AG04449 (cell line): ENCODE results near the gene INTS11.

Source experiments
- CTCF ChIA-PET: fragments of 350-600 bp; formaldehyde crosslinking; extraction: SDS; loops from one replicate; lab custom pipeline; 2021; ENCODE audit warnings: antibody characterized with exemption; lab: Yijun Ruan, JAX
- POLR2A ChIA-PET: fragments of 400-600, 350-600 bp; formaldehyde crosslinking; extraction: SDS; loops from one replicate; lab custom pipeline; 2020; ENCODE audit warnings: antibody characterized with exemption, inconsistent platforms; lab: Yijun Ruan, JAX
- DNase-seq: peaks from one replicate; pipeline ENCODE4 v3.0.0-alpha.2; 2010; ENCODE audit warnings: low read depth, low spot score
- H3K4me3 ChIP-seq: 2 replicates; pipeline ENCODE4 v1.5.1; 2011; ENCODE audit warnings: low read depth, mild to moderate bottlenecking, control low read depth, low read length
- TF ChIP-seq, protein P1 (sequence below): IDR thresholded peaks from one replicate; pipeline ENCODE4 v1.5.1; 2011; ENCODE audit warnings: mild to moderate bottlenecking, moderate library complexity, low read length, control low read depth, inconsistent platforms; ENCODE audit not compliant: insufficient read depth; ENCODE audit errors: missing control alignments

INTS11 gene

DNA sequence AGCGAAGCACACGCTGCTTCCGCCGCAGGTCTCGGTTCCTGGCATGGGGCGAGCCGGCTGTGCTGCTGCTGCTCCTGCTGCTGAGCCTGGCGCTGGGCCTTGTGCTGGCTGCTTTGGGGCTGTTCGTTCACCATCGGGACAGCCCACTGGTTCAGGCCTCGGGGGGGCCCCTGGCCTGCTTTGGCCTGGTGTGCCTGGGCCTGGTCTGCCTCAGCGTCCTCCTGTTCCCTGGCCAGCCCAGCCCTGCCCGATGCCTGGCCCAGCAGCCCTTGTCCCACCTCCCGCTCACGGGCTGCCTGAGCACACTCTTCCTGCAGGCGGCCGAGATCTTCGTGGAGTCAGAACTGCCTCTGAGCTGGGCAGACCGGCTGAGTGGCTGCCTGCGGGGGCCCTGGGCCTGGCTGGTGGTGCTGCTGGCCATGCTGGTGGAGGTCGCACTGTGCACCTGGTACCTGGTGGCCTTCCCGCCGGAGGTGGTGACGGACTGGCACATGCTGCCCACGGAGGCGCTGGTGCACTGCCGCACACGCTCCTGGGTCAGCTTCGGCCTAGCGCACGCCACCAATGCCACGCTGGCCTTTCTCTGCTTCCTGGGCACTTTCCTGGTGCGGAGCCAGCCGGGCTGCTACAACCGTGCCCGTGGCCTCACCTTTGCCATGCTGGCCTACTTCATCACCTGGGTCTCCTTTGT is 9.2 kb upstream of the INTS11 start:
- CTCF ChIA-PET: interaction anchor here (1.2 kb wide), 1 partner anchor 8 kb away, joined by 4 read pairs; no protein-coding TSS in a partner anchor

DNA sequence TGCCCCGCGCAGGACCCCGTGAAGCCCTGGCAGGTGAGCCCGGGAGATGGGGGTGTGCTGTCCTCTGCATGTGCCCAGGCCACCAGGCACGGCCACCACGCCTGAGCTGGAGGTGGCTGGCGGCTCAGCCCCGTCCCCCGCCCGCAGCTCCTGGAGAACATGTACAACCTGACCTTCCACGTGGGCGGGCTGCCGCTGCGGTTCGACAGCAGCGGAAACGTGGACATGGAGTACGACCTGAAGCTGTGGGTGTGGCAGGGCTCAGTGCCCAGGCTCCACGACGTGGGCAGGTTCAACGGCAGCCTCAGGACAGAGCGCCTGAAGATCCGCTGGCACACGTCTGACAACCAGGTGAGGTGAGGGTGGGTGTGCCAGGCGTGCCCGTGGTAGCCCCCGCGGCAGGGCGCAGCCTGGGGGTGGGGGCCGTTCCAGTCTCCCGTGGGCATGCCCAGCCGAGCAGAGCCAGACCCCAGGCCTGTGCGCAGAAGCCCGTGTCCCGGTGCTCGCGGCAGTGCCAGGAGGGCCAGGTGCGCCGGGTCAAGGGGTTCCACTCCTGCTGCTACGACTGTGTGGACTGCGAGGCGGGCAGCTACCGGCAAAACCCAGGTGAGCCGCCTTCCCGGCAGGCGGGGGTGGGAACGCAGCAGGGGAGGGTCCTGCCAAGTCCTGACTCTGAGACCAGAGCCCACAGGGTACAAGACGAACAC is 8.5 kb upstream of the INTS11 start:
- no peak for DNase-seq
- H3K4me3 ChIP-seq: no peak overlapping the region
- TF ChIP-seq, protein P1, sequence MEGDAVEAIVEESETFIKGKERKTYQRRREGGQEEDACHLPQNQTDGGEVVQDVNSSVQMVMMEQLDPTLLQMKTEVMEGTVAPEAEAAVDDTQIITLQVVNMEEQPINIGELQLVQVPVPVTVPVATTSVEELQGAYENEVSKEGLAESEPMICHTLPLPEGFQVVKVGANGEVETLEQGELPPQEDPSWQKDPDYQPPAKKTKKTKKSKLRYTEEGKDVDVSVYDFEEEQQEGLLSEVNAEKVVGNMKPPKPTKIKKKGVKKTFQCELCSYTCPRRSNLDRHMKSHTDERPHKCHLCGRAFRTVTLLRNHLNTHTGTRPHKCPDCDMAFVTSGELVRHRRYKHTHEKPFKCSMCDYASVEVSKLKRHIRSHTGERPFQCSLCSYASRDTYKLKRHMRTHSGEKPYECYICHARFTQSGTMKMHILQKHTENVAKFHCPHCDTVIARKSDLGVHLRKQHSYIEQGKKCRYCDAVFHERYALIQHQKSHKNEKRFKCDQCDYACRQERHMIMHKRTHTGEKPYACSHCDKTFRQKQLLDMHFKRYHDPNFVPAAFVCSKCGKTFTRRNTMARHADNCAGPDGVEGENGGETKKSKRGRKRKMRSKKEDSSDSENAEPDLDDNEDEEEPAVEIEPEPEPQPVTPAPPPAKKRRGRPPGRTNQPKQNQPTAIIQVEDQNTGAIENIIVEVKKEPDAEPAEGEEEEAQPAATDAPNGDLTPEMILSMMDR: no peak
- CTCF ChIA-PET: interaction anchor here (0.8 to 2.2 kb wide), 2 partner anchors 15 to 39 kb away, joined by 3 to 6 read pairs; no protein-coding TSS in a partner anchor
- POLR2A ChIA-PET: interaction anchor here (0.6 kb wide), 1 partner anchor 24 kb away, joined by 3 read pairs; no protein-coding TSS in a partner anchor

More for the DNA sequence above, 9.2 kb upstream of the INTS11 start:
- DNase-seq: no peak
- POLR2A ChIA-PET: interaction anchor here (1.1 kb wide), 1 partner anchor 13 kb away, joined by 3 read pairs; no protein-coding TSS in a partner anchor
- TF ChIP-seq, protein P1: no peak
- no peak overlapping the region for H3K4me3 ChIP-seq

GRCh38 chr1:1332031-1332755 is 7.7 kb upstream of the INTS11 start:
- DNase-seq: no peak
- ChIA-PET CTCF (interaction anchor here (0.8 to 2.2 kb wide), 2 partner anchors 16 to 39 kb away, joined by 3 to 6 read pairs; no protein-coding TSS in a partner anchor), POLR2A (interaction anchor here (0.6 kb wide), 1 partner anchor 23 kb away, joined by 3 read pairs; no protein-coding TSS in a partner anchor)
- TF ChIP-seq, protein P1: no peak
- H3K4me3 ChIP-seq: no peak overlapping the region

GRCh38 chr1:1331068-1331965 is 6.9 kb upstream of the INTS11 start, which contains the start of gene TAS1R3:
Gene TAS1R3 (plus strand): TSS chr1:1331280. CDS start chr1:1331346, 66 bp downstream.
- TF ChIP-seq, protein P1: no peak
- ChIA-PET CTCF (interaction anchor here (1.1 to 2.2 kb wide), 2 partner anchors 17 to 41 kb away, joined by 4 to 6 read pairs; no protein-coding TSS in a partner anchor), POLR2A (interaction anchor here (1.3 kb wide), 1 partner anchor 8 kb away, joined by 3 read pairs; no protein-coding TSS in a partner anchor)
- no peak within 1 kb of the TSS for H3K4me3 ChIP-seq
- no peak for DNase-seq

DNA sequence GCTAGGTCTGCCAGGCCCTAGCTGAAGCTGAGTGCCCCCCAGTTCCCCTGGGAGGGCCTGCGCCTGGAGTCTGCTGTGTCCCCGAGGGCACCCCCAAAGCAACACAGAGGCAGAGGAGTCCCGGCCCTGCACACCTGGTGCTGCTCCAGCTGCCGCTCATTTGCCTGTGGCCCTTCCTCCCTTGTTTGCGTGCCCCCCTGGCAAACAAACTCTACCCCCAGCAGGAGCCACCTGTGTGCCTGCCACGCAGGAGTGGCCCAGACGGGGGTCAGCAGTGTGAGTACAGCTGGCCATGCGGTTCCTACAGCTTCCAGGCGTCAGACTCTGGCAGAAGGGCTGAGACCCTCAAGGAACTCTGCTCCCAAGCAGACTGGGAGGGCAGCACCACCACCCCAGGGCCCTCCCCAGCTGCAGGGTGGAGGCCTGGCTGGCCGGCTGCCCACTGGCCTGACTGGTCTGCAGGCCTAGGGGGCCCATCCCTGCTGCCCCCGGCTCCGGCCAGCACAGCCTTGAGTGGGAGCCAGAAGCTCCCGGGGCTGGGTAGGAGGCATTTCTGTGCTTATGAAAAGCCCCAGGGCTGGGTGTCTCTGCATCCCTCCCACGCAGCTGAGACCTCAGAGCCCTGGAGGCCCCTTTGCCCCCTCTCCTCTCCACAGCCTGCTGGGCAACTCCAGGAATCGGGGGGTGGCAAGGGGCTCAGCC is 6.1 kb upstream of the INTS11 start:
- ChIA-PET CTCF (interaction anchor here (0.6 to 2.2 kb wide), 4 partner anchors 15 to 44 kb away, joined by 3 to 6 read pairs (median 4); no protein-coding TSS in a partner anchor), POLR2A (interaction anchor here (1.3 kb wide), 1 partner anchor 9 kb away, joined by 3 read pairs; no protein-coding TSS in a partner anchor)
- DNase-seq: no peak
- TF ChIP-seq, protein P1: no peak
- no peak overlapping the region for H3K4me3 ChIP-seq
